ENCODE data around the gene DCDC2C.

DCDC2C gene

DNA sequence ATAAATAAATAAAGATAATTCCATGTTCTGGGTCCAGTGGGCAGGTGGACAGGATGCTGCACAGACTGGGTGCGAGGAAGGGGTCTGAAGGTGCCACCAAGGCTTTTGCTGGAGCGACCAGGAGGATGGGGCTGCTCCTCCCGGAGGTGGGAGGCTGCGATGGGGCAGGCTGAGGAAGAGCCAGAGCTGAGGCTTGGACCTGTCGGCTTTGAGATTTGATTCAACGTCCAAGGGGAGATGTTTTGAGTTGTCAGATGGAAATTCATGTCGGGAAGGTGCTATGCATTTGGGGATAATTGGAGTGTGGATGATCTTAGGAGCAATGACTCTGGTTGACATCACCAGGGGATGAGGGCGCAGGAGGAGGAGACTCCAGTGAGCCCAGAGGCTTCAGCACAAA, 33.7 kb upstream of the DCDC2C start:
- H3K79me2 ChIP-seq (ENCODE audit: insufficient read depth, low read length) = no peaks in the 10 kb centered on the region
- H3K4me3 ChIP-seq (ENCODE audit: low read depth, low read length, poor library complexity, severe bottlenecking) = no peak overlapping the region
- no peak overlapping the region for H3K27ac ChIP-seq (ENCODE audit: low read depth, low read length, poor library complexity, severe bottlenecking)
- no peaks in the 10 kb centered on the region for H3K9me3 ChIP-seq (ENCODE audit: low read length)
- H3K36me3 ChIP-seq (ENCODE audit: insufficient read depth, low read length) = no peaks in the 10 kb centered on the region; the same call in 1 of the 2 replicates
- H4K20me1 ChIP-seq (ENCODE audit: insufficient read depth, low read length) = no peaks in the 10 kb centered on the region
- H3K4me1 ChIP-seq (ENCODE audit: insufficient read depth, low read length, severe bottlenecking) = peaks cover 27% of the 10 kb centered on the region
- no peak overlapping the region for H2AFZ ChIP-seq (ENCODE audit: low read length)
- no peak overlapping the region for H3K9ac ChIP-seq (ENCODE audit: low read length)
- H3K9me2 ChIP-seq (ENCODE audit: low read depth, low read length) = no peaks in the 10 kb centered on the region
- H3F3A ChIP-seq (ENCODE audit: insufficient read depth, low read length) = no peaks in the 10 kb centered on the region
- no peak for TF ChIP-seq EZH2 (IDR thresholded peaks at IDR 0.05; ENCODE audit: borderline replicate concordance, low read length)
- TF ChIP-seq, protein P1, sequence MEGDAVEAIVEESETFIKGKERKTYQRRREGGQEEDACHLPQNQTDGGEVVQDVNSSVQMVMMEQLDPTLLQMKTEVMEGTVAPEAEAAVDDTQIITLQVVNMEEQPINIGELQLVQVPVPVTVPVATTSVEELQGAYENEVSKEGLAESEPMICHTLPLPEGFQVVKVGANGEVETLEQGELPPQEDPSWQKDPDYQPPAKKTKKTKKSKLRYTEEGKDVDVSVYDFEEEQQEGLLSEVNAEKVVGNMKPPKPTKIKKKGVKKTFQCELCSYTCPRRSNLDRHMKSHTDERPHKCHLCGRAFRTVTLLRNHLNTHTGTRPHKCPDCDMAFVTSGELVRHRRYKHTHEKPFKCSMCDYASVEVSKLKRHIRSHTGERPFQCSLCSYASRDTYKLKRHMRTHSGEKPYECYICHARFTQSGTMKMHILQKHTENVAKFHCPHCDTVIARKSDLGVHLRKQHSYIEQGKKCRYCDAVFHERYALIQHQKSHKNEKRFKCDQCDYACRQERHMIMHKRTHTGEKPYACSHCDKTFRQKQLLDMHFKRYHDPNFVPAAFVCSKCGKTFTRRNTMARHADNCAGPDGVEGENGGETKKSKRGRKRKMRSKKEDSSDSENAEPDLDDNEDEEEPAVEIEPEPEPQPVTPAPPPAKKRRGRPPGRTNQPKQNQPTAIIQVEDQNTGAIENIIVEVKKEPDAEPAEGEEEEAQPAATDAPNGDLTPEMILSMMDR (IDR thresholded peaks at IDR 0.05; ENCODE audit: low read length) = no peak
- H3K4me2 ChIP-seq (ENCODE audit: low read length) = no peak overlapping the region
- no peaks in the 10 kb centered on the region for H3K27me3 ChIP-seq (ENCODE audit: insufficient read depth, low read length)

DNA sequence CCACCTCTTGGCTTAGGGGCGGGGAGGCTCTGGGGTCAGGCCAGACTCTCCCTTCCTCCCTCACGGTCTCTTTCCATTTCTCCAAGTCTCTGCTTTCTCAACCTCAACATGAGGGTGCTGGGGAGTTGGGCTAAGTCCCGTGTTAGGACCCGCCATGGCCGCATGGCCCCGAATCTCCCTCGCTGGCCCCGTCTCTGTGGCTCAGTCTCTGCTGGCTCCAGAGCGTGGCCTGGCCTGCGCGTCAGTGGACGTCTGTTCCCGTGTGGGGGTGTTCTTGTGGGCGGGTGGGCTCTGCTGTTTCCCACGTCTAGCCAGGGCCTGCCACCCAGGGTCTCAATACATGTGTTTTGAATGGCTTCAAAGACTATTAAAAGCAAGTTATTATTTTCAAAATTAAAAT, 33.0 kb upstream of the DCDC2C start:
- no peaks in the 10 kb centered on the region for H3K9me2 ChIP-seq (ENCODE audit: low read depth, low read length)
- no peaks in the 10 kb centered on the region for H3K9me3 ChIP-seq (ENCODE audit: low read length)
- no peak overlapping the region for H3K4me2 ChIP-seq (ENCODE audit: low read length)
- no peak overlapping the region for H2AFZ ChIP-seq (ENCODE audit: low read length)
- H3K79me2 ChIP-seq (ENCODE audit: insufficient read depth, low read length) = no peaks in the 10 kb centered on the region
- TF ChIP-seq EZH2 (IDR thresholded peaks at IDR 0.05; ENCODE audit: borderline replicate concordance, low read length) = no peak
- TF ChIP-seq, protein P1 (IDR thresholded peaks at IDR 0.05; ENCODE audit: low read length) = no peak
- H3K4me3 ChIP-seq (ENCODE audit: low read depth, low read length, poor library complexity, severe bottlenecking) = no peak overlapping the region
- H3K27me3 ChIP-seq (ENCODE audit: insufficient read depth, low read length) = no peaks in the 10 kb centered on the region
- no peaks in the 10 kb centered on the region for H4K20me1 ChIP-seq (ENCODE audit: insufficient read depth, low read length)
- no peak overlapping the region for H3K9ac ChIP-seq (ENCODE audit: low read length)
- H3K36me3 ChIP-seq (ENCODE audit: insufficient read depth, low read length) = no peaks in the 10 kb centered on the region; the same call in 1 of the 2 replicates
- peaks cover 27% of the 10 kb centered on the region for H3K4me1 ChIP-seq (ENCODE audit: insufficient read depth, low read length, severe bottlenecking)
- H3K27ac ChIP-seq (ENCODE audit: low read depth, low read length, poor library complexity, severe bottlenecking) = no peak overlapping the region
- H3F3A ChIP-seq (ENCODE audit: insufficient read depth, low read length) = no peaks in the 10 kb centered on the region

DNA sequence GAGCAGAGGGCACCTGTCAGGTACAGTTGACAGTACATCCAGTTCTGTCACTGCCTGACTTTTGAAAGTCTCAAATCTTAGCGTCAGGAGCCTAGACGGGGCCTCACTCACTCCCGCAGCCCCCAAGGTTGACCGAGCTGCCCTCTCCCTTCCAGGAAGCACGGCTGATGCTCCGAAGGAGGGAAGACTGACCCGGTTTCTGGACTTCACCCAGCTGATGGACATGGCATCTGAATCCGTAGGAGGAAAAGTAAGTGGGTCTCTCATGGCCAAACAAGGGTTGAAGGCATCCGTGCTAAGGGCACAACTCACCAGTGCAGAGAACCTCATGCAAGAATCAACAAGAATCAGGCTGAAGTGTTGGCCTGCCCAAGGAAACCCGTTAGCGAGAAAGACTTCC, 32.4 kb upstream of the DCDC2C start:
- H3K4me1 ChIP-seq (ENCODE audit: insufficient read depth, low read length, severe bottlenecking) = peaks cover 25% of the 10 kb centered on the region
- H3K79me2 ChIP-seq (ENCODE audit: insufficient read depth, low read length) = no peaks in the 10 kb centered on the region
- H3K4me2 ChIP-seq (ENCODE audit: low read length) = no peak overlapping the region
- H3K9ac ChIP-seq (ENCODE audit: low read length) = no peak overlapping the region
- H3K27me3 ChIP-seq (ENCODE audit: insufficient read depth, low read length) = no peaks in the 10 kb centered on the region
- no peaks in the 10 kb centered on the region for H3F3A ChIP-seq (ENCODE audit: insufficient read depth, low read length)
- no peak overlapping the region for H3K4me3 ChIP-seq (ENCODE audit: low read depth, low read length, poor library complexity, severe bottlenecking)
- TF ChIP-seq, protein P1 (IDR thresholded peaks at IDR 0.05; ENCODE audit: low read length) = no peak
- no peak for TF ChIP-seq EZH2 (IDR thresholded peaks at IDR 0.05; ENCODE audit: borderline replicate concordance, low read length)
- H3K9me3 ChIP-seq (ENCODE audit: low read length) = no peaks in the 10 kb centered on the region
- H3K9me2 ChIP-seq (ENCODE audit: low read depth, low read length) = no peaks in the 10 kb centered on the region
- no peaks in the 10 kb centered on the region; the same call in 1 of the 2 replicates for H3K36me3 ChIP-seq (ENCODE audit: insufficient read depth, low read length)
- H3K27ac ChIP-seq (ENCODE audit: low read depth, low read length, poor library complexity, severe bottlenecking) = no peak overlapping the region
- no peaks in the 10 kb centered on the region for H4K20me1 ChIP-seq (ENCODE audit: insufficient read depth, low read length)
- H2AFZ ChIP-seq (ENCODE audit: low read length) = no peak overlapping the region
